HepG2 (cell line): ENCODE data around the gene RAMP3. TPM values are rescaled to one million over a fixed set of nuclear protein-coding genes. Genes with fewer than 3 reads are reported as not detected.

Experiments
- CSRNP2 ChIP-seq: sonication (generic); formaldehyde crosslinking; conservative IDR thresholded peaks from 2 replicates; pipeline ENCODE4 v1.8.0; 2022; ENCODE audit warnings: low read depth, missing genetic modification reagents
- GMEB1 ChIP-seq: sonication (generic); formaldehyde crosslinking; IDR thresholded peaks from 2 replicates; pipeline ENCODE4 v1.5.1; 2020; ENCODE audit warnings: missing genetic modification reagents, mild to moderate bottlenecking, borderline replicate concordance
- JDP2 ChIP-seq: sonication (generic); formaldehyde crosslinking; IDR thresholded peaks from 2 replicates; pipeline ENCODE4 v1.8.1; 2022; ENCODE audit warnings: missing genetic modification reagents, borderline replicate concordance
- KDM5B ChIP-seq: sonication (generic); formaldehyde crosslinking; IDR thresholded peaks from 2 replicates; pipeline ENCODE4 v1.4.0; 2020; ENCODE audit warnings: missing genetic modification reagents, mild to moderate bottlenecking, borderline replicate concordance
- MAF1 ChIP-seq: sonication (generic); formaldehyde crosslinking; IDR thresholded peaks from 2 replicates; pipeline ENCODE4 v1.5.0; 2020; ENCODE audit warnings: missing genetic modification reagents, borderline replicate concordance
- MAZ ChIP-seq, 2 experiments: sonication (generic) in 1 of 2; formaldehyde crosslinking in 1 of 2; IDR thresholded peaks; 2 replicates each; pipeline versions ENCODE4 v1.5.0 to v1.6.1; 2012 to 2020; ENCODE audit warnings: low read depth in 2 of 2, mild to moderate bottlenecking in 2 of 2, borderline replicate concordance in 1 of 2, improper control_type of control experiment in 1 of 2, low read length in 1 of 2, missing genetic modification reagents in 1 of 2, moderate library complexity in 1 of 2
- REPIN1 ChIP-seq: sonication (generic); formaldehyde crosslinking; IDR thresholded peaks from 2 replicates; pipeline ENCODE4 v1.8.0; 2022; ENCODE audit warnings: missing genetic modification reagents, low read depth, mild to moderate bottlenecking, borderline replicate concordance
- SNAPC5 ChIP-seq: sonication (generic); formaldehyde crosslinking; IDR thresholded peaks from 2 replicates; pipeline ENCODE4 v1.8.1; 2023; ENCODE audit warnings: mild to moderate bottlenecking, missing genetic modification reagents, borderline replicate concordance
- SSRP1 ChIP-seq: IDR thresholded peaks from 2 replicates; pipeline ENCODE4 v1.6.1; 2016; ENCODE audit warnings: control low read depth
- ZNF263 ChIP-seq: sonication (generic); formaldehyde crosslinking; IDR thresholded peaks from 2 replicates; pipeline ENCODE4 v1.4.0; 2020; ENCODE audit warnings: missing genetic modification reagents
- ZNF329 ChIP-seq: sonication (generic); formaldehyde crosslinking; IDR thresholded peaks from 2 replicates; pipeline ENCODE4 v1.9.0; 2021; ENCODE audit warnings: low read depth, mild to moderate bottlenecking, missing genetic modification reagents
- ZNF350 ChIP-seq: sonication (generic); formaldehyde crosslinking; IDR thresholded peaks from 2 replicates; pipeline ENCODE4 v1.4.0; 2020; ENCODE audit warnings: mild to moderate bottlenecking, low read depth, missing genetic modification reagents, borderline replicate concordance
- ZNF563 ChIP-seq: sonication (generic); formaldehyde crosslinking; IDR thresholded peaks from 2 replicates; pipeline ENCODE4 v1.8.0; 2022; ENCODE audit warnings: mild to moderate bottlenecking, moderate library complexity, missing genetic modification reagents
- polyA plus RNA-seq, 8 experiments: library from polyadenylated mRNA; depleted of rRNA in 3 of 8; stranded (reverse) in 7 of 8; unstranded in 1 of 8; fragments of >200 nt; fragmentation: Illumina TruSeq in 4 of 8; extraction: Trizol in 4 of 8; gene quantifications; 2 replicates each; pipeline versions ENCODE4 v1.2.1 to v1.2.3, GENCODE V29; 2011 to 2016; ENCODE audit warnings: low read depth in 4 of 8, missing spikeins in 1 of 8, mixed read lengths in 1 of 8; ENCODE audit not compliant: insufficient read depth in 1 of 8
- total RNA-seq, 5 experiments: library from RNA; depleted of rRNA; stranded (reverse); fragments of >200 nt; fragmentation: Illumina TruSeq; extraction: Trizol; gene quantifications; 2 replicates each; pipeline ENCODE4 v1.2.3, GENCODE V29; 2016; ENCODE audit warnings: low read depth in 1 of 5
- TF ChIP-seq, protein P1 (sequence below): sonication (generic); formaldehyde crosslinking; IDR thresholded peaks from 2 replicates; pipeline ENCODE4 v1.4.0; 2020; ENCODE audit warnings: missing genetic modification reagents

Gene RAMP3
- total and polyA plus RNA-seq, 2 of the 13 experiments (the other 11 are each of a cell fraction or from before 2014, with no cell fraction given): not detected

- TF ChIP-seq, protein P1, sequence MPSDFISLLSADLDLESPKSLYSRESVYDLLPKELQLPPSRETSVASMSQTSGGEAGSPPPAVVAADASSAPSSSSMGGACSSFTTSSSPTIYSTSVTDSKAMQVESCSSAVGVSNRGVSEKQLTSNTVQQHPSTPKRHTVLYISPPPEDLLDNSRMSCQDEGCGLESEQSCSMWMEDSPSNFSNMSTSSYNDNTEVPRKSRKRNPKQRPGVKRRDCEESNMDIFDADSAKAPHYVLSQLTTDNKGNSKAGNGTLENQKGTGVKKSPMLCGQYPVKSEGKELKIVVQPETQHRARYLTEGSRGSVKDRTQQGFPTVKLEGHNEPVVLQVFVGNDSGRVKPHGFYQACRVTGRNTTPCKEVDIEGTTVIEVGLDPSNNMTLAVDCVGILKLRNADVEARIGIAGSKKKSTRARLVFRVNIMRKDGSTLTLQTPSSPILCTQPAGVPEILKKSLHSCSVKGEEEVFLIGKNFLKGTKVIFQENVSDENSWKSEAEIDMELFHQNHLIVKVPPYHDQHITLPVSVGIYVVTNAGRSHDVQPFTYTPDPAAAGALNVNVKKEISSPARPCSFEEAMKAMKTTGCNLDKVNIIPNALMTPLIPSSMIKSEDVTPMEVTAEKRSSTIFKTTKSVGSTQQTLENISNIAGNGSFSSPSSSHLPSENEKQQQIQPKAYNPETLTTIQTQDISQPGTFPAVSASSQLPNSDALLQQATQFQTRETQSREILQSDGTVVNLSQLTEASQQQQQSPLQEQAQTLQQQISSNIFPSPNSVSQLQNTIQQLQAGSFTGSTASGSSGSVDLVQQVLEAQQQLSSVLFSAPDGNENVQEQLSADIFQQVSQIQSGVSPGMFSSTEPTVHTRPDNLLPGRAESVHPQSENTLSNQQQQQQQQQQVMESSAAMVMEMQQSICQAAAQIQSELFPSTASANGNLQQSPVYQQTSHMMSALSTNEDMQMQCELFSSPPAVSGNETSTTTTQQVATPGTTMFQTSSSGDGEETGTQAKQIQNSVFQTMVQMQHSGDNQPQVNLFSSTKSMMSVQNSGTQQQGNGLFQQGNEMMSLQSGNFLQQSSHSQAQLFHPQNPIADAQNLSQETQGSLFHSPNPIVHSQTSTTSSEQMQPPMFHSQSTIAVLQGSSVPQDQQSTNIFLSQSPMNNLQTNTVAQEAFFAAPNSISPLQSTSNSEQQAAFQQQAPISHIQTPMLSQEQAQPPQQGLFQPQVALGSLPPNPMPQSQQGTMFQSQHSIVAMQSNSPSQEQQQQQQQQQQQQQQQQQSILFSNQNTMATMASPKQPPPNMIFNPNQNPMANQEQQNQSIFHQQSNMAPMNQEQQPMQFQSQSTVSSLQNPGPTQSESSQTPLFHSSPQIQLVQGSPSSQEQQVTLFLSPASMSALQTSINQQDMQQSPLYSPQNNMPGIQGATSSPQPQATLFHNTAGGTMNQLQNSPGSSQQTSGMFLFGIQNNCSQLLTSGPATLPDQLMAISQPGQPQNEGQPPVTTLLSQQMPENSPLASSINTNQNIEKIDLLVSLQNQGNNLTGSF (CRISPR knock-in tag): no peak
- no peak for TF ChIP-seq SNAPC5 (CRISPR knock-in tag)
- TF ChIP-seq MAZ (IDR thresholded peaks at IDR 0.05; ENCODE audit: borderline replicate concordance, low read depth, low read length): no peak
- no peak for TF ChIP-seq MAZ (CRISPR knock-in tag; IDR thresholded peaks at IDR 0.05; ENCODE audit: low read depth)
- no peak for TF ChIP-seq JDP2 (CRISPR knock-in tag)
- no peak for TF ChIP-seq CSRNP2 (CRISPR knock-in tag)
- no peak for TF ChIP-seq ZNF350 (CRISPR knock-in tag)
- TF ChIP-seq KDM5B (CRISPR knock-in tag): no peak
- no peak for TF ChIP-seq ZNF563 (CRISPR knock-in tag)
- no peak for TF ChIP-seq ZNF329 (CRISPR knock-in tag)
- TF ChIP-seq SSRP1 (CRISPR knock-in tag): no peak
- TF ChIP-seq GMEB1 (CRISPR knock-in tag): no peak
- no peak for TF ChIP-seq ZNF263 (CRISPR knock-in tag)
- no peak for TF ChIP-seq MAF1
- no peak for TF ChIP-seq REPIN1 (CRISPR knock-in tag)
These were observed 68.4 kb downstream of the RAMP3 start (continued) for GRCh38 chr7:45225948-45226335.
